A549 (cell line): ENCODE results near the gene PPP1R3E.

Experiments
- HOXA7 ChIP-seq: fragments of 250-450 bp; sonication (Bioruptor Pico); IDR thresholded peaks from 2 replicates; pipeline ENCODE4 v1.5.0; 2020; ENCODE audit warnings: mild to moderate bottlenecking, moderate library complexity
- RFX5 ChIP-seq: fragments of 450-650 bp; IDR thresholded peaks from 2 replicates; pipeline ENCODE4 v1.7.1; 2014; ENCODE audit warnings: antibody characterized with exemption, mild to moderate bottlenecking, moderate library complexity
- ZNF302 ChIP-seq: fragments of 250-450 bp; sonication (Bioruptor Pico); IDR thresholded peaks from 2 replicates; pipeline ENCODE4 v1.9.0; 2021; ENCODE audit warnings: inconsistent platforms, mild to moderate bottlenecking, moderate library complexity
- TF ChIP-seq, protein P1 (sequence below): fragments of 150-350 bp; IDR thresholded peaks from 2 replicates; pipeline ENCODE4 v1.6.1; 2014; ENCODE audit warnings: low read depth, mild to moderate bottlenecking, low read length

GRCh38 chr14:23249824-23250223 lies 52.8 kb downstream of the PPP1R3E start:
- no peak for TF ChIP-seq RFX5
- TF ChIP-seq ZNF302 (CRISPR knock-in tag), result no peak
- no peak for TF ChIP-seq HOXA7 (CRISPR knock-in tag)
- TF ChIP-seq, protein P1, sequence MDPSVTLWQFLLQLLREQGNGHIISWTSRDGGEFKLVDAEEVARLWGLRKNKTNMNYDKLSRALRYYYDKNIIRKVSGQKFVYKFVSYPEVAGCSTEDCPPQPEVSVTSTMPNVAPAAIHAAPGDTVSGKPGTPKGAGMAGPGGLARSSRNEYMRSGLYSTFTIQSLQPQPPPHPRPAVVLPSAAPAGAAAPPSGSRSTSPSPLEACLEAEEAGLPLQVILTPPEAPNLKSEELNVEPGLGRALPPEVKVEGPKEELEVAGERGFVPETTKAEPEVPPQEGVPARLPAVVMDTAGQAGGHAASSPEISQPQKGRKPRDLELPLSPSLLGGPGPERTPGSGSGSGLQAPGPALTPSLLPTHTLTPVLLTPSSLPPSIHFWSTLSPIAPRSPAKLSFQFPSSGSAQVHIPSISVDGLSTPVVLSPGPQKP, result no peak
